SU-DHL-6 (cell line): ENCODE data around the gene ZNF224.

Experiments used
- H2AFZ ChIP-seq: fragments of 200-600 bp; sonication (generic); 2 replicates; pipeline ENCODE4 v1.6.1; 2014; ENCODE audit warnings: low read depth, mild to moderate bottlenecking, moderate library complexity, mixed read lengths, antibody characterized with exemption, low read length; ENCODE audit not compliant: severe bottlenecking
- H3F3A ChIP-seq: fragments of 200-600 bp; shearing (Covaris generic); 2 replicates; pipeline ENCODE4 v1.6.0; 2016; ENCODE audit warnings: antibody characterized with exemption, mild to moderate bottlenecking; ENCODE audit not compliant: insufficient read depth
- H3K27ac ChIP-seq: fragments of 200-600 bp; sonication (generic); 2 replicates; pipeline ENCODE4 v1.5.1; 2016; ENCODE audit warnings: low read depth, mild to moderate bottlenecking, low read length, moderate library complexity, mixed read lengths
- H3K27me3 ChIP-seq: fragments of 200-600 bp; sonication (generic), shearing (Covaris generic); 2 replicates; pipeline ENCODE4 v1.6.0; 2014; ENCODE audit warnings: mild to moderate bottlenecking, low read length
- H3K36me3 ChIP-seq: fragments of 200-600 bp; sonication (generic); 2 replicates; pipeline ENCODE4 v1.6.1; 2014; ENCODE audit warnings: mild to moderate bottlenecking, low read length, mixed read lengths
- H3K4me2 ChIP-seq: fragments of 300-600, 200-600 bp; shearing (Covaris generic), sonication (generic); 2 replicates; pipeline ENCODE4 v1.6.0; 2014; ENCODE audit warnings: low read length, low read depth, mild to moderate bottlenecking; ENCODE audit not compliant: poor library complexity, severe bottlenecking
- H3K4me3 ChIP-seq: fragments of 200-600 bp; sonication (generic); 2 replicates; pipeline ENCODE4 v1.5.1; 2014; ENCODE audit warnings: antibody characterized with exemption, low read length, mild to moderate bottlenecking, mixed read lengths; ENCODE audit not compliant: insufficient read depth, poor library complexity, severe bottlenecking
- H3K79me2 ChIP-seq: fragments of 200-600 bp; sonication (generic); 2 replicates; pipeline ENCODE4 v1.6.1; 2014; ENCODE audit warnings: mild to moderate bottlenecking, low read length, moderate library complexity; ENCODE audit not compliant: insufficient read depth
- H3K9ac ChIP-seq: fragments of 200-600 bp; sonication (generic); 2 replicates; pipeline ENCODE4 v1.7.0; 2014; ENCODE audit warnings: mild to moderate bottlenecking, low read length
- H3K9me2 ChIP-seq: fragments of 200-600 bp; sonication (generic); replicated peaks from 2 replicates; pipeline ENCODE4 v1.6.1; 2014; ENCODE audit warnings: low read length; ENCODE audit not compliant: insufficient read depth
- H3K9me3 ChIP-seq: fragments of 200-600 bp; sonication (generic); 2 replicates; pipeline ENCODE4 v1.6.1; 2014; ENCODE audit warnings: low read length, mixed read lengths; ENCODE audit not compliant: insufficient read depth
- H4K20me1 ChIP-seq: fragments of 200-600 bp; sonication (generic); 2 replicates; pipeline ENCODE4 v1.6.1; 2014; ENCODE audit warnings: low read depth, mild to moderate bottlenecking, antibody characterized with exemption, low read length, moderate library complexity, mixed read lengths
- EZH2phosphoT487 ChIP-seq: fragments of 200-600 bp; sonication (generic), shearing (Covaris generic); conservative IDR thresholded peaks from 2 replicates; pipeline ENCODE4 v1.6.1; 2018; ENCODE audit warnings: mild to moderate bottlenecking, antibody characterized with exemption, low read length, moderate library complexity, mixed read lengths
- TF ChIP-seq, protein P1 (sequence below): fragments of 200-600 bp; sonication (generic); IDR thresholded peaks from one replicate; pipeline ENCODE4 v1.5.1; 2017; ENCODE audit warnings: antibody characterized with exemption, mild to moderate bottlenecking, low read length, moderate library complexity; ENCODE audit not compliant: insufficient read depth, poor library complexity, severe bottlenecking

Gene ZNF224

DNA sequence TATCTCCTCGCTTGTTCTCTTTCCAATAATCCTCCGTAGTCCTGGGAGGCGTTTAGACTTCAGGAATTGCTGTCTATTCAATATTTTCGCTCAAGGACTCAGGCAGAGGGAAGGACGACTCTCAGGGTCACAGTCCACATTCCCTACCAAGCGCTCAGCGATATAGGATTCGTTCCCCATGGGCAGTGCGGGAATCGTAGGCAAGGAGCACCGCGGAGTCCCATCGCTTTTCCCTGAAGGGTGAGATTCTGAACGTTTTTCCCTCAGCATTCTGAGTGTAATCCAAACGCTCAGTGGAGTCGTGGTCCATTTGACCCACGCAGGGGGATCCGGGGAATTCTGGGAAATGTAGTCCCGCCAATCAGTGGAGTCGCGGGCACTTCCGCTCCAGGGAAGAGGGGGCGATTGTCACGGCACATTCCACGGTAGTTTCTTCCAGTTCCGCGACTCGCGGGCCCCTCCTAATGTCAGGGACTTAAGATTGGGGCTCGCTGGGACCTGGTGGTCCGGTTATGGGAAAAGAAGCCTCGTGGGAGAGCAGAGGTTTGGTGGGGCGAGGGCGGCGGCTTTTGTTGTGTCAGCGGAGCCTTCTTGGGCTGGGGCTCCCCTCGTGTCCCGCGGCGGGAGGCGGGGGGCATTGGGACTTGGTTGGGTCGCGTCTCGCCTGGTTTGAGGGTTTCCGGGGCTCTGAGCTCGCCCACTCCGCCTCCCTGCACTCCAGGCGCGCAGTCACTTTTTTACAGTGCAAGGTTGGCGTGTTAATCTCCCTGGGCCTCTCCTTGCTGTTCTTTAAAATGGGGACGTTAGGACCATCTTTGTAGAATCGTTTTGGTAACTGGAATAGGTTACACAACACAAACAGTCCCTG, 47.3 kb downstream of the ZNF224 start, which contains the start of gene ZNF234:
Gene ZNF234 (plus strand): TSS at position 364 of the 868 bp plus-strand sequence. CDS start 3,079 bp downstream, outside the sequence.
- Histone ChIP-seq H3K9me3 (no peaks in the 10 kb centered on the region), H3K79me2 (no peaks in the 10 kb centered on the region), H4K20me1 (no peaks in the 10 kb centered on the region), H3K9ac (peak within 1 kb of the TSS; percentile 50), H3K4me3 (peak within 1 kb of the TSS; percentile 51), H3K4me2 (peak within 1 kb of the TSS; percentile 44), H3F3A (no peaks in the 10 kb centered on the region), H3K36me3 (no peaks in the 10 kb centered on the region), H3K9me2 (no peaks in the 10 kb centered on the region), H3K27ac (no peak within 1 kb of the TSS), H2AFZ (peak within 1 kb of the TSS; percentile 88), H3K27me3 (no peaks in the 10 kb centered on the region)
- TF ChIP-seq, protein P1, sequence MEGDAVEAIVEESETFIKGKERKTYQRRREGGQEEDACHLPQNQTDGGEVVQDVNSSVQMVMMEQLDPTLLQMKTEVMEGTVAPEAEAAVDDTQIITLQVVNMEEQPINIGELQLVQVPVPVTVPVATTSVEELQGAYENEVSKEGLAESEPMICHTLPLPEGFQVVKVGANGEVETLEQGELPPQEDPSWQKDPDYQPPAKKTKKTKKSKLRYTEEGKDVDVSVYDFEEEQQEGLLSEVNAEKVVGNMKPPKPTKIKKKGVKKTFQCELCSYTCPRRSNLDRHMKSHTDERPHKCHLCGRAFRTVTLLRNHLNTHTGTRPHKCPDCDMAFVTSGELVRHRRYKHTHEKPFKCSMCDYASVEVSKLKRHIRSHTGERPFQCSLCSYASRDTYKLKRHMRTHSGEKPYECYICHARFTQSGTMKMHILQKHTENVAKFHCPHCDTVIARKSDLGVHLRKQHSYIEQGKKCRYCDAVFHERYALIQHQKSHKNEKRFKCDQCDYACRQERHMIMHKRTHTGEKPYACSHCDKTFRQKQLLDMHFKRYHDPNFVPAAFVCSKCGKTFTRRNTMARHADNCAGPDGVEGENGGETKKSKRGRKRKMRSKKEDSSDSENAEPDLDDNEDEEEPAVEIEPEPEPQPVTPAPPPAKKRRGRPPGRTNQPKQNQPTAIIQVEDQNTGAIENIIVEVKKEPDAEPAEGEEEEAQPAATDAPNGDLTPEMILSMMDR = no peak
- TF ChIP-seq EZH2phosphoT487 = no peak

DNA sequence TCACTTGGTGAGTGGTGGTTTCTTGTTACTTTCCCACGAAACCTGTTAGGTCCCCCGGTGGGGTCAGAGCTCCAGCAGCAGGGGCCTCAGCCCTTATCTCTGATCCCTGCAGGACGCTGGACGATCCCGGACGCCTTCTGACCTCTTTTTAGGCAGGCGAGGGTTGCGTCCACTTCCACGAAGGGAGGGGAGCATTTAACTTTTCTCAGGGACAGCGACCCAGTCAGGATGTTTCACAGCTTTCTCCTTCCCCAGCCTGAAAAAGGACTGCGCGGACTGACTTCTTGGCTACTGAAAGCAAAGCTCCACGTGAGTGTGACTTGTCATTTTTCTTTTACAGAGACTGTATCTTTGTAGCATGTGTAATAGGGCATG, 47.9 kb downstream of the ZNF224 start:
- no peaks in the 10 kb centered on the region for H3K9me3 ChIP-seq
- peak overlapping the region; percentile 50 for H3K9ac ChIP-seq
- H3K4me2 ChIP-seq = peak overlapping the region; percentile 44
- peak overlapping the region; percentile 51 for H3K4me3 ChIP-seq
- H3K36me3 ChIP-seq = no peaks in the 10 kb centered on the region
- H2AFZ ChIP-seq = peak overlapping the region; percentile 88
- TF ChIP-seq EZH2phosphoT487 = no peak
- TF ChIP-seq, protein P1 = no peak
- no peaks in the 10 kb centered on the region for H4K20me1 ChIP-seq
- no peaks in the 10 kb centered on the region for H3K27me3 ChIP-seq
- no peaks in the 10 kb centered on the region for H3K9me2 ChIP-seq
- no peak overlapping the region for H3K27ac ChIP-seq
- H3F3A ChIP-seq = no peaks in the 10 kb centered on the region
- H3K79me2 ChIP-seq = no peaks in the 10 kb centered on the region

DNA sequence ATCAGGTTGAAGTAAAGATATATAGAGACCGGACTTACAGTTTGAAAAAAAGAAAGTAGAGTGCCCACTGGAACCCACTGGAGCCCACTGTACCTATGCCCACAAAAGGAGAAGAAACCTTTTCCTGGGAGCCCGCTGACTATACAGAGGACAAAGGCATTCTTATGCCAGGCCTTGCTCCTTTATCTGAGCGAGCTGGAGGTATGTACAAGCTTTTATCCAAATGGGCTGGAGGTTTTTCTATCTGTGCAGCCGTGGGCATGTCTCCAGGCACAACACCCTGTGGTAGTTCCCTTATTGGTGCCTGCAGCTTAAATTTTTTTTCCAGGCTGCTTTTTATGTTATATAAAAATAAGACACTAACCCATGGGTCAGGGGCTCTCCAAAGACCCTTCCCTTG, 55.6 kb downstream of the ZNF224 start:
- Histone ChIP-seq H3K27ac (no peak overlapping the region), H3K9me2 (no peaks in the 10 kb centered on the region), H3K36me3 (no peaks in the 10 kb centered on the region), H3K4me3 (no peak overlapping the region), H2AFZ (no peak overlapping the region), H3K79me2 (no peaks in the 10 kb centered on the region), H3K27me3 (no peaks in the 10 kb centered on the region), H3F3A (no peaks in the 10 kb centered on the region), H3K4me2 (no peak overlapping the region), H3K9me3 (peaks cover 7% of the 10 kb centered on the region; the same call in 1 of the 2 replicates), H4K20me1 (no peaks in the 10 kb centered on the region), H3K9ac (no peak overlapping the region)
- TF ChIP-seq EZH2phosphoT487 = no peak
- TF ChIP-seq, protein P1 = no peak
